KMS-11 (cell line): Measurements from ENCODE around the gene SMIM26.

Experiments
- H2AFZ ChIP-seq: fragments of 200-600 bp; sonication (generic); 2 replicates; pipeline ENCODE4 v1.6.1; 2016; ENCODE audit warnings: antibody characterized with exemption, mixed run types, low read depth
- H3K27ac ChIP-seq: fragments of 200-600 bp; sonication (generic); 2 replicates; pipeline ENCODE4 v1.6.1; 2016; ENCODE audit warnings: mild to moderate bottlenecking, mixed run types
- H3K27me3 ChIP-seq: fragments of 200-600 bp; sonication (generic); 2 replicates; pipeline ENCODE4 v1.6.1; 2017; ENCODE audit warnings: mild to moderate bottlenecking, low read depth, mixed run types, moderate library complexity; ENCODE audit not compliant: insufficient read depth
- H3K36me3 ChIP-seq: fragments of 200-600 bp; sonication (generic); 2 replicates; pipeline ENCODE4 v1.6.1; 2017; ENCODE audit warnings: mild to moderate bottlenecking, mixed run types; ENCODE audit not compliant: insufficient read depth
- H3K4me1 ChIP-seq: fragments of 200-600 bp; sonication (generic); 2 replicates; pipeline ENCODE4 v1.6.1; 2016; ENCODE audit warnings: mild to moderate bottlenecking, low read depth, mixed run types; ENCODE audit not compliant: poor library complexity, severe bottlenecking
- H3K4me2 ChIP-seq: fragments of 200-600 bp; sonication (generic); 2 replicates; pipeline ENCODE4 v1.7.0; 2016; ENCODE audit warnings: mild to moderate bottlenecking, mixed run types
- H3K4me3 ChIP-seq: fragments of 200-600 bp; sonication (generic); IDR thresholded peaks from 2 replicates; pipeline ENCODE4 v1.6.1; 2017; ENCODE audit warnings: low read depth, low read length, mixed read lengths; ENCODE audit not compliant: insufficient read depth
- H3K79me2 ChIP-seq: fragments of 200-600 bp; sonication (generic); 2 replicates; pipeline ENCODE4 v1.6.1; 2016; ENCODE audit warnings: low read depth, mixed run types; ENCODE audit not compliant: insufficient read depth
- H3K9ac ChIP-seq: fragments of 200-600 bp; sonication (generic); 2 replicates; pipeline ENCODE4 v1.6.1; 2016; ENCODE audit warnings: mild to moderate bottlenecking, mixed run types
- H4K20me1 ChIP-seq: fragments of 200-600 bp; sonication (generic); 2 replicates; pipeline ENCODE4 v1.6.1; 2016; ENCODE audit warnings: mild to moderate bottlenecking, mixed run types; ENCODE audit not compliant: insufficient read depth
- CTCF ChIP-seq: fragments of 200-600 bp; sonication (generic); conservative IDR thresholded peaks from 2 replicates; pipeline ENCODE4 v1.6.1; 2017; ENCODE audit warnings: low read depth, mild to moderate bottlenecking, antibody characterized with exemption, low read length, moderate library complexity, mixed read lengths

Gene SMIM26

GRCh38 chr20:18589941-18590674, 22.9 kb downstream of the SMIM26 start:
- Histone ChIP-seq H4K20me1 (no peaks in the 10 kb centered on the region), H3K4me3 (no peak overlapping the region), H3K4me1 (peaks cover 8% of the 10 kb centered on the region), H3K4me2 (no peak overlapping the region), H3K9ac (no peak overlapping the region), H2AFZ (no peak overlapping the region), H3K36me3 (no peaks in the 10 kb centered on the region), H3K27ac (no peak overlapping the region), H3K79me2 (no peaks in the 10 kb centered on the region), H3K27me3 (no peaks in the 10 kb centered on the region)
- TF ChIP-seq CTCF = no peak

- Histone ChIP-seq H3K36me3 (no peaks in the 10 kb centered on the region), H3K79me2 (no peaks in the 10 kb centered on the region), H3K4me2 (no peak overlapping the region), H3K27me3 (no peaks in the 10 kb centered on the region), H4K20me1 (no peaks in the 10 kb centered on the region), H3K4me3 (no peak overlapping the region), H3K27ac (no peak overlapping the region), H2AFZ (no peak overlapping the region), H3K9ac (no peak overlapping the region), H3K4me1 (no peaks in the 10 kb centered on the region)
- TF ChIP-seq CTCF = no peak
Observed at GRCh38 chr20:18596270-18596669, 29.0 kb downstream of the SMIM26 start.

DNA sequence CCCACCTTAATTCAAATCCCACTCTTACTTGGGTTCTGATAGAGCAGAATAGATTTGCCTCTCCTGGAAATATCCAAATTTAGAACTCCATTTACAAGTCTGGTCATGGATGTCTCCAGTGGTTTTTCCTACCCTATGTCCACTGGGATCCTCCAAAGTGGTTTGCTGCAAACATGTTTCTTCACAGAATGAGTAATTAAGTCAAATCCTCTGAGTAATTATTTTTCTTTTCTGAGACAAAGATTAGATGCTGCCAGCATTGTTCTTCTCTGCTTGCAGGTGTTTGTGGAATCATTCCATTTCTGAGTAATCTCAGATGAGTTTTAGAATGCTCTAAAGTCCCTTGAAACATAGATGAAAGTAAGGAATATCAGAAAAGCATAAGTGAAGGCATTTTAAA, 42.5 kb downstream of the SMIM26 start:
- Histone ChIP-seq H3K79me2 (no peaks in the 10 kb centered on the region), H3K27me3 (no peaks in the 10 kb centered on the region), H3K4me2 (no peak overlapping the region), H3K9ac (no peak overlapping the region), H3K36me3 (no peaks in the 10 kb centered on the region), H4K20me1 (no peaks in the 10 kb centered on the region), H3K4me1 (no peaks in the 10 kb centered on the region), H2AFZ (no peak overlapping the region), H3K27ac (no peak overlapping the region), H3K4me3 (no peak overlapping the region)
- no peak for TF ChIP-seq CTCF

GRCh38 chr20:18611492-18611891, 44.3 kb downstream of the SMIM26 start:
- H3K27me3 ChIP-seq = no peaks in the 10 kb centered on the region
- no peak overlapping the region for H3K27ac ChIP-seq

More at GRCh38 chr20:18611492-18611891, 44.3 kb downstream of the SMIM26 start:
- no peak for TF ChIP-seq CTCF
- Histone ChIP-seq H2AFZ (no peak overlapping the region), H4K20me1 (no peaks in the 10 kb centered on the region), H3K79me2 (no peaks in the 10 kb centered on the region), H3K4me2 (no peak overlapping the region), H3K9ac (no peak overlapping the region), H3K36me3 (no peaks in the 10 kb centered on the region), H3K4me3 (no peak overlapping the region), H3K4me1 (no peaks in the 10 kb centered on the region)
